SK-N-SH (cell line): Measurements from ENCODE around the gene MBP. TPM values are rescaled to one million over a fixed set of nuclear protein-coding genes. Genes with fewer than 3 reads are reported as not detected.

Experiments used
- CTCF ChIA-PET: fragments of 300-600, 350-600 bp; formaldehyde crosslinking; extraction: SDS; loops from one replicate; lab custom pipeline; 2021; lab: Yijun Ruan, JAX
- POLR2A ChIA-PET: fragments of 350-600 bp; sonication (Branson Sonifier 250); formaldehyde crosslinking; extraction: SDS; loops from one replicate; lab custom pipeline; 2020; ENCODE audit warnings: antibody characterized with exemption, inconsistent platforms; lab: Yijun Ruan, JAX
- DNase-seq: peaks from one replicate; pipeline ENCODE4 v3.0.0; 2012
- H2AFZ ChIP-seq: fragments of 200-600 bp; sonication (generic); 2 replicates; pipeline ENCODE4 v1.8.1; 2016; ENCODE audit warnings: antibody characterized with exemption, mild to moderate bottlenecking, low read depth
- H3F3A ChIP-seq: fragments of 200-600 bp; sonication (generic); replicated peaks from 2 replicates; pipeline ENCODE3; 2016; ENCODE audit warnings: antibody characterized with exemption, mild to moderate bottlenecking; ENCODE audit not compliant: insufficient read depth
- H3K27ac ChIP-seq, 2 experiments: fragments of 200-500 bp in 1 of 2; fragments of 200-600 bp in 1 of 2; sonication (Bioruptor generic) in 1 of 2; sonication (generic), shearing (Covaris generic) in 1 of 2; 2 replicates each; pipeline versions ENCODE4 v1.5.1 to v1.6.1; 2014 to 2016; ENCODE audit warnings: low read depth in 2 of 2, inconsistent platforms in 1 of 2, low read length in 1 of 2, mild to moderate bottlenecking in 1 of 2, mixed read lengths in 1 of 2
- H3K27me3 ChIP-seq: fragments of 200-600 bp; sonication (generic), shearing (Covaris generic); 2 replicates; pipeline ENCODE4 v1.6.1; 2016; ENCODE audit warnings: mixed run types; ENCODE audit not compliant: insufficient read depth
- H3K36me3 ChIP-seq, 2 experiments: fragments of 200-500 bp in 1 of 2; fragments of 200-600 bp in 1 of 2; sonication (Bioruptor generic) in 1 of 2; sonication (generic) in 1 of 2; replicated peaks in 1 of 2; 2 replicates each; pipeline versions ENCODE3 to v1.5.1; 2014 to 2016; ENCODE audit warnings: low read length in 1 of 2, mild to moderate bottlenecking in 1 of 2; ENCODE audit not compliant: insufficient read depth in 2 of 2, control insufficient read depth in 1 of 2
- H3K4me1 ChIP-seq, 2 experiments: fragments of 200-500 bp in 1 of 2; fragments of 200-600 bp in 1 of 2; sonication (Bioruptor generic) in 1 of 2; sonication (generic), shearing (Covaris generic) in 1 of 2; 2 replicates each; pipeline versions ENCODE4 v1.5.1 to v1.6.1; 2014 to 2016; ENCODE audit warnings: low read depth in 1 of 2, low read length in 1 of 2, mixed run types in 1 of 2; ENCODE audit not compliant: insufficient read depth in 2 of 2, control insufficient read depth in 1 of 2
- H3K4me2 ChIP-seq: fragments of 200-600 bp; sonication (generic), shearing (Covaris generic); 2 replicates; pipeline ENCODE4 v1.6.1; 2017; ENCODE audit warnings: mixed run types
- H3K4me3 ChIP-seq, 2 experiments: fragments of 200-500 bp in 1 of 2; fragments of 200-600 bp in 1 of 2; sonication (Bioruptor generic) in 1 of 2; sonication (generic), shearing (Covaris generic) in 1 of 2; 2 replicates each; pipeline versions ENCODE4 v1.5.1 to v1.8.1; 2014 to 2016; ENCODE audit warnings: low read depth in 2 of 2, inconsistent platforms in 1 of 2, low read length in 1 of 2, mild to moderate bottlenecking in 1 of 2, mixed read lengths in 1 of 2, moderate library complexity in 1 of 2
- H3K79me2 ChIP-seq: fragments of 200-600 bp; sonication (generic); 2 replicates; pipeline ENCODE4 v1.8.1; 2017; ENCODE audit warnings: mild to moderate bottlenecking; ENCODE audit not compliant: insufficient read depth
- H3K9ac ChIP-seq: fragments of 200-600 bp; sonication (generic); 2 replicates; pipeline ENCODE4 v1.6.1; 2017; ENCODE audit warnings: mixed run types
- H3K9me2 ChIP-seq: fragments of 200-600 bp; sonication (generic); 2 replicates; pipeline ENCODE4 v1.6.1; 2017; ENCODE audit warnings: mixed run types
- H3K9me3 ChIP-seq: fragments of 200-600 bp; sonication (generic); 2 replicates; pipeline ENCODE4 v1.6.1; 2017; ENCODE audit warnings: mixed run types, mild to moderate bottlenecking, moderate library complexity
- H4K20me1 ChIP-seq: fragments of 200-600 bp; sonication (generic); 2 replicates; pipeline ENCODE4 v1.6.1; 2017; ENCODE audit warnings: mild to moderate bottlenecking, mixed run types; ENCODE audit not compliant: insufficient read depth
- CHD2 ChIP-seq: fragments of 150-350 bp; IDR thresholded peaks from 2 replicates; pipeline ENCODE4 v1.6.1; 2018; ENCODE audit warnings: low read length; ENCODE audit not compliant: partially characterized antibody
- FOSL2 ChIP-seq: IDR thresholded peaks from 2 replicates; pipeline ENCODE4 v1.4.0; 2012; ENCODE audit warnings: low read depth, mild to moderate bottlenecking, moderate library complexity, borderline replicate concordance
- GATA2 ChIP-seq: sonication (generic); formaldehyde crosslinking; IDR thresholded peaks from 2 replicates; pipeline ENCODE4 v1.5.0; 2020; ENCODE audit warnings: mild to moderate bottlenecking, missing genetic modification reagents
- JUND ChIP-seq: IDR thresholded peaks from 2 replicates; pipeline ENCODE4 v1.4.0; 2012
- NRF1 ChIP-seq: IDR thresholded peaks from 2 replicates; pipeline ENCODE4 v1.6.1; 2012; ENCODE audit warnings: low read depth, mild to moderate bottlenecking, low read length
- POLR2AphosphoS5 ChIP-seq: IDR thresholded peaks from 2 replicates; pipeline ENCODE4 v1.6.1; 2012; ENCODE audit warnings: low read depth, low read length
- RAD21 ChIP-seq: IDR thresholded peaks from 2 replicates; pipeline ENCODE4 v1.6.1; 2012; ENCODE audit warnings: mild to moderate bottlenecking, low read length
- RCOR1 ChIP-seq: fragments of 150-350 bp; IDR thresholded peaks from 2 replicates; pipeline ENCODE4 v1.6.1; 2017; ENCODE audit warnings: antibody characterized with exemption, low read length
- SIN3A ChIP-seq: IDR thresholded peaks from 2 replicates; pipeline ENCODE4 v1.6.1; 2012; ENCODE audit warnings: low read depth, mild to moderate bottlenecking, low read length, moderate library complexity, borderline replicate concordance
- TCF12 ChIP-seq: IDR thresholded peaks from 2 replicates; pipeline ENCODE4 v1.4.0; 2012
- TEAD4 ChIP-seq: IDR thresholded peaks from 2 replicates; pipeline ENCODE4 v1.4.0; 2012; ENCODE audit warnings: mild to moderate bottlenecking, borderline replicate concordance; ENCODE audit not compliant: insufficient read depth
- YY1 ChIP-seq: IDR thresholded peaks from 2 replicates; pipeline ENCODE4 v1.4.0; 2012; ENCODE audit warnings: low read depth, mild to moderate bottlenecking
- WGBS: methylation state at CpG from one replicate; pipeline ENCODE4 v1.1.6; 2017; ENCODE audit warnings: low lambda C conversion rate; 5-methylcytosine and 5-hydroxymethylcytosine counted together
- polyA plus RNA-seq, 3 experiments: library from polyadenylated mRNA; depleted of rRNA; stranded (reverse); fragments of >200 nt; gene quantifications; 2 replicates each; pipeline ENCODE4 v1.2.3, GENCODE V29; 2012
- TF ChIP-seq, protein P1 (sequence below): IDR thresholded peaks from 2 replicates; pipeline ENCODE4 v1.6.1; 2012; ENCODE audit warnings: mild to moderate bottlenecking, low read depth, low read length, moderate library complexity
- TF ChIP-seq, protein P2 (sequence below): fragments of 150-350 bp; IDR thresholded peaks from 2 replicates; pipeline ENCODE4 v1.6.1; 2017; ENCODE audit warnings: antibody characterized with exemption, low read length, low read depth, borderline replicate concordance
- TF ChIP-seq, protein P3 (sequence below): IDR thresholded peaks from 2 replicates; pipeline ENCODE4 v1.4.0; 2012; ENCODE audit warnings: low read depth, borderline replicate concordance
- TF ChIP-seq, protein P4 (sequence below): IDR thresholded peaks from 2 replicates; pipeline ENCODE4; 2012

The MBP gene
- polyA plus RNA-seq, 1 of the 3 experiments (the other 2 are of a cell fraction) = 1.6 TPM

DNA sequence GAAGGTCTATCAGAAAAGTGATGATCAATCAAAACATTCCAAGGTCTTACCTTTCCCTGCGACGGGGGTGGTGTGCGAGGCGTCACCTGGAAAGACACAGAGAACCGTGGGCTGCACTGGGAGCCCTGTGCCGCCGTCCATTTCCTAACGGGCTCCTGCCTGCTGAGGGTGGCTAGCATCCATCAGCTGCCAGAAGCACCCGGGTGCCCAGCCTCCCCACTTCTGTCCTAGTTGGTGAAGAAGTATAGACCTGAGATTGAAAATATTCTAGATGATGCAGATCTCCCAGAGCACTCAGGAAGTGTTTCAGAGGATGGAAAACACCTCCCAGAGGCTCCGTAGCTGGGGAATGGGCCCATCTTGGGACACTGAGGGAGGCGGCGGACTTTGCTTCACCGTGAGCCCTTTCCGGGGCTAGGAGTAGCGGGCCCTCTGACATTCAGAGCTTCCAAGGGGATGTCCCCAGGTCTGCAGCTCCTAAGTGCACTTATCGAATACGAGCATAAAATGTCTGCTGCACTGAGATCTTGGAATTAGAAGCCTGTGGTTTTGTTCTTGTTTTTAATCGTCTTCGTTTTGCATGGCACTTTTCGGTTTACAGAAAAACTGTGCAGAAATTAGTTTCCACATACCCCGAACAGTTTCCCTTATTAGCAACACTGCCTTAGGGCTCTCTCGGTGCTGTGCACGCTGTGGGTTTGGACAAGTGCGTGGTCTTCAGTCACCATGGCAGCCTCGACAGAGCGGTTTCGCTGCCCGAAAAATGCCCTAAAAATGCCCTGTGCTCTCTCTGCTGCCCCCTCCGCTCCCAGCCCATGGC lies 143.5 kb downstream of the MBP start:
- DNase-seq = no peak
- 88% methylated on average over 26 of the region's 29 CpGs for WGBS
- Histone ChIP-seq H4K20me1 (no peaks in the 10 kb centered on the region), H3K79me2 (no peaks in the 10 kb centered on the region), H3K9ac (no peak overlapping the region), H3K4me2 (no peak overlapping the region), H3K4me3 (no peak overlapping the region), H3F3A (no peaks in the 10 kb centered on the region), H3K36me3 (no peaks in the 10 kb centered on the region), H3K4me1 (peaks cover 0 to 10% of the 10 kb centered on the region in 2 experiments; a peak in 1 of 4 replicates), H3K9me2 (no peaks in the 10 kb centered on the region), H3K27me3 (no peaks in the 10 kb centered on the region), H3K27ac (no peak overlapping the region), H3K9me3 (no peaks in the 10 kb centered on the region), H2AFZ (no peak overlapping the region)
- ChIA-PET POLR2A (no interaction called here), CTCF (interaction anchor here (0.8 to 2.6 kb wide), 4 partner anchors 11 to 187 kb away, joined by 3 to 10 read pairs (median 6); no protein-coding TSS in a partner anchor)
- TF ChIP-seq, protein P1, sequence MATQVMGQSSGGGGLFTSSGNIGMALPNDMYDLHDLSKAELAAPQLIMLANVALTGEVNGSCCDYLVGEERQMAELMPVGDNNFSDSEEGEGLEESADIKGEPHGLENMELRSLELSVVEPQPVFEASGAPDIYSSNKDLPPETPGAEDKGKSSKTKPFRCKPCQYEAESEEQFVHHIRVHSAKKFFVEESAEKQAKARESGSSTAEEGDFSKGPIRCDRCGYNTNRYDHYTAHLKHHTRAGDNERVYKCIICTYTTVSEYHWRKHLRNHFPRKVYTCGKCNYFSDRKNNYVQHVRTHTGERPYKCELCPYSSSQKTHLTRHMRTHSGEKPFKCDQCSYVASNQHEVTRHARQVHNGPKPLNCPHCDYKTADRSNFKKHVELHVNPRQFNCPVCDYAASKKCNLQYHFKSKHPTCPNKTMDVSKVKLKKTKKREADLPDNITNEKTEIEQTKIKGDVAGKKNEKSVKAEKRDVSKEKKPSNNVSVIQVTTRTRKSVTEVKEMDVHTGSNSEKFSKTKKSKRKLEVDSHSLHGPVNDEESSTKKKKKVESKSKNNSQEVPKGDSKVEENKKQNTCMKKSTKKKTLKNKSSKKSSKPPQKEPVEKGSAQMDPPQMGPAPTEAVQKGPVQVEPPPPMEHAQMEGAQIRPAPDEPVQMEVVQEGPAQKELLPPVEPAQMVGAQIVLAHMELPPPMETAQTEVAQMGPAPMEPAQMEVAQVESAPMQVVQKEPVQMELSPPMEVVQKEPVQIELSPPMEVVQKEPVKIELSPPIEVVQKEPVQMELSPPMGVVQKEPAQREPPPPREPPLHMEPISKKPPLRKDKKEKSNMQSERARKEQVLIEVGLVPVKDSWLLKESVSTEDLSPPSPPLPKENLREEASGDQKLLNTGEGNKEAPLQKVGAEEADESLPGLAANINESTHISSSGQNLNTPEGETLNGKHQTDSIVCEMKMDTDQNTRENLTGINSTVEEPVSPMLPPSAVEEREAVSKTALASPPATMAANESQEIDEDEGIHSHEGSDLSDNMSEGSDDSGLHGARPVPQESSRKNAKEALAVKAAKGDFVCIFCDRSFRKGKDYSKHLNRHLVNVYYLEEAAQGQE = no peak
- TF ChIP-seq, protein P2, sequence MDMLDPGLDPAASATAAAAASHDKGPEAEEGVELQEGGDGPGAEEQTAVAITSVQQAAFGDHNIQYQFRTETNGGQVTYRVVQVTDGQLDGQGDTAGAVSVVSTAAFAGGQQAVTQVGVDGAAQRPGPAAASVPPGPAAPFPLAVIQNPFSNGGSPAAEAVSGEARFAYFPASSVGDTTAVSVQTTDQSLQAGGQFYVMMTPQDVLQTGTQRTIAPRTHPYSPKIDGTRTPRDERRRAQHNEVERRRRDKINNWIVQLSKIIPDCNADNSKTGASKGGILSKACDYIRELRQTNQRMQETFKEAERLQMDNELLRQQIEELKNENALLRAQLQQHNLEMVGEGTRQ = no peak
- no peak for TF ChIP-seq NRF1
- no peak for TF ChIP-seq JUND
- no peak for TF ChIP-seq POLR2AphosphoS5
- TF ChIP-seq GATA2 (CRISPR knock-in tag) = no peak
- TF ChIP-seq FOSL2 = no peak
- TF ChIP-seq TEAD4 = no peak
- TF ChIP-seq RCOR1 = no peak
- TF ChIP-seq, protein P3, sequence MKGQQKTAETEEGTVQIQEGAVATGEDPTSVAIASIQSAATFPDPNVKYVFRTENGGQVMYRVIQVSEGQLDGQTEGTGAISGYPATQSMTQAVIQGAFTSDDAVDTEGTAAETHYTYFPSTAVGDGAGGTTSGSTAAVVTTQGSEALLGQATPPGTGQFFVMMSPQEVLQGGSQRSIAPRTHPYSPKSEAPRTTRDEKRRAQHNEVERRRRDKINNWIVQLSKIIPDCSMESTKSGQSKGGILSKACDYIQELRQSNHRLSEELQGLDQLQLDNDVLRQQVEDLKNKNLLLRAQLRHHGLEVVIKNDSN = no peak
- TF ChIP-seq, protein P4, sequence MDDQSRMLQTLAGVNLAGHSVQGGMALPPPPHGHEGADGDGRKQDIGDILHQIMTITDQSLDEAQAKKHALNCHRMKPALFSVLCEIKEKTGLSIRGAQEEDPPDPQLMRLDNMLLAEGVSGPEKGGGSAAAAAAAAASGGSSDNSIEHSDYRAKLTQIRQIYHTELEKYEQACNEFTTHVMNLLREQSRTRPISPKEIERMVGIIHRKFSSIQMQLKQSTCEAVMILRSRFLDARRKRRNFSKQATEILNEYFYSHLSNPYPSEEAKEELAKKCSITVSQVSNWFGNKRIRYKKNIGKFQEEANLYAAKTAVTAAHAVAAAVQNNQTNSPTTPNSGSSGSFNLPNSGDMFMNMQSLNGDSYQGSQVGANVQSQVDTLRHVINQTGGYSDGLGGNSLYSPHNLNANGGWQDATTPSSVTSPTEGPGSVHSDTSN = no peak
- no peak for TF ChIP-seq TCF12
- TF ChIP-seq SIN3A = no peak
- TF ChIP-seq CHD2 = no peak
- no peak for TF ChIP-seq YY1
- no peak for TF ChIP-seq RAD21
